GM19372 (cell line): ENCODE measurements around the gene EBI3.
"Not testable (repeated sequence)": the region's sequence is repeated elsewhere in the genome, so short reads cannot be mapped to it uniquely, and the experiment has no call there.

Source experiments
- ATAC-seq: cut with Tn5 transposase; IDR thresholded peaks from one replicate; pipeline ENCODE4 v1.9.1; 2021; ENCODE audit warnings: mild to moderate bottlenecking, low read depth, moderate library complexity; ENCODE audit not compliant: unreplicated experiment

Gene EBI3

DNA sequence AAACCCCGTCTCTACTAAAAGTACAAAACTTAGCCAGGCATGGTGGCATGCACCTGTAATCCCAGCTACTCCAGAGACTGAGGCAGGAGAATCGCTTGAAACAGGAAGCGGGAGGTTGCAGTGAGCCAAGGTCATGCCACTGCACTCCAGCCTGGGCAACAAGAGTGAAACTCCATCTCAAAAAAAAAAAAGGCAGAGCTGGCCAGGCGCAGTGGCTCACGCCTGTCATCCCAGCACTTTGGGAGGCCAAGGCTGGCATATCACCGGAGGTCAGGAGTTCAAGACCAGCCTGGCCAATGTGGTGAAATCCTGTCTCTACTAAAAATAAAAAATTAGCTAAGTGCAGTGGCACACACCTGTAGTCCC lies 45.0 kb downstream of the EBI3 start:
- not testable (repeated sequence) for ATAC-seq

DNA sequence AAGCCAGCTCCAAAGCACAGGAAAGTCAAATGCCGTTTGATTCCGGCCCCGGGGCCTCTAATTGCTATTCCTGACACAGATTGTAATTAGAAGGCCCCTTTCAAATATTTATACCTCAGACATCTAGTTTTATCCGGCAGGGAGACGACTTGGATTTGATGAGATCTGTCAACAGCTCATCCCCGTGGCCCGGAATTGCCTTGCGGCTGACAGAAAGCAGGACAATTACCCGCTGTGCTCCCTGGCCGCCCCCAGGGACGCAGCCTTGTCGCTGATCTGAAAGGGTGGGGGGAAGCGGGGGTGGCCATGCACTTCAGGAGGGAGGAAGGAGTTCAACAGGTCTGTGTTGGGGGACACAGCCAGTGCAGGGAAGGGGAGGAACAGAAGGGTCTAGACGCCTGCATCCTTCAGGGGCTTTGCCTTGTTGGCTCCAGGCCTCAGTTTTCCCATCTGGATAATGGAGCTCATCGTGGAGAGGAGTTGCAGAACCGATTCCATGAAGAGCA lies 47.9 kb downstream of the EBI3 start:
- ATAC-seq: no peak

DNA sequence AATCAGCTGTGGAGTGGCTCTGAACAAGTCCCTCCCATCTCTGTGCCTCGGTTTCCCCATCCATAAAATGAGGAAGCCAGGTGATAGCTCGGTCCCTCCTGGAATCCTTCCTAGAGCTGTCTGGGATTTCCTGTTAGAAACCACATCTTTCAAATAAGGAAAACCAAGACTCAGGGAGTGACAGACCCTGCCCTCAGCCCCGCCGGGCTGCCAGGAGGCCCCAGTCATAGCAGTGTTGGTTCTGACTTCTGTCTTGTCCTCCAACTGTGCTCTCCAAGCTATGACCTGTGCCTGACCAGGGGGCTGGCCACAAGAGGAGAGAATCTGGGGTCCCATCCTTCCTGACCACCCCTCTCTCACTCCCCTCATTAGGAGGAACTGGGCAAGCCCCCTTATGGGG lies 48.7 kb downstream of the EBI3 start:
- ATAC-seq: no peak

DNA sequence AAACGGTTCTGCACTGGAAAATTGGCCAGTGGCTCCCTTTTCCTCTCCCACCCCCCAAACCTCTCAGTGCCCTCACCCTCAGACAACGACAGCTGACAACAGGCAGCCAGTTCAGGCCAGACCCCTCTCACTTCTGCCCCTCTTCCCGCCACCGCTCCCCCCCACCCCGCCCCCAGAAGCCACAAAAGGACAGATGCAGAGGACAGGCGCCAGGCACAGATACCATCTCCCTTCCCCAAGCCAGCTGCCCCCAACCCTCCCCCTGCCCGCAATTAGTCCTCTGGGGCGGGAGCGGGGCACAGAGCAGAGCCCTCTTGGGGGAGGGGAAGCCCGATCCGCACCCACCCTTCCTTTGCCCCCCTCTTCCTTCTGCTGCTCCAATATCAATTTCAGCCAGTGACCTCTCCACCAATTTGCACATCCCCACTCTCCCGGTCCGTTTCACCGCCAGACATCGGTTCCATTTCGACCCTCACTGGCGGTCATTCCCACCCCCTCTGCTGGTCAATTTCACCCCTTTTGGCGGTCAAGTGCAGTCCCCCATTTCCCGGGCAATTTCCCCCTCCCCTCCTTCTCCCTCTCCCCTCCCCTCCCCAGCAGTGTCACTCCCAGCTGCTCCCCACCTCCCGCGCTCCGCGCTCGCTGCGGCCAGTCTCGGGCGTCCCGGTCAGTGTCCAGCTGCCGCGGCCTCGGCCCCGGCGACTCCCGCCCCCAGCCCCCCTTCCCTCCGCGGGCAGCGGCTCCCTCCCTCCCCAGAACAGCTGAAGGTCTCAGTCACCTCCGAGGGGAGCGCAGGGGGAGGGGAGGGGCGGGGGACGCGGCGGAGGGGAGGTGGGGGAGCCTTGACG lies 49.3 kb downstream of the EBI3 start, which contains the start of gene SHD:
SHD (plus strand) TSS at position 848 of the 848 bp plus-strand sequence. CDS start 798 bp downstream, outside the sequence.
- ATAC-seq: no peak

DNA sequence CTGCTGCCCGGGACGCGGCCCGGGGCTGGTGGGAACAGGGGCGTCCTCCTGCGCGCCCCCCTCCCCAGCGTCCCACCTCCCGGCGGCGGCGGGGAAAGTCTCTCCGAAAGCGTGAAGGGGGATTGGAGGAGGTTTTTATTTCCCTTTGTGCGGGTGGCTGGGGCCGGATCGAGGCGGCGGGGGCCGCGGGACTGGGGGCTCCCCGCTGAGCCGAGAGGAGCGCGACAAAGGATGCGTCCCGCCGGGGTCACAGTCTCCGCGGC lies 49.9 kb downstream of the EBI3 start:
- ATAC-seq: no peak

GRCh38 chr19:4279530-4280422 lies 50.5 kb downstream of the EBI3 start:
- no peak for ATAC-seq

DNA sequence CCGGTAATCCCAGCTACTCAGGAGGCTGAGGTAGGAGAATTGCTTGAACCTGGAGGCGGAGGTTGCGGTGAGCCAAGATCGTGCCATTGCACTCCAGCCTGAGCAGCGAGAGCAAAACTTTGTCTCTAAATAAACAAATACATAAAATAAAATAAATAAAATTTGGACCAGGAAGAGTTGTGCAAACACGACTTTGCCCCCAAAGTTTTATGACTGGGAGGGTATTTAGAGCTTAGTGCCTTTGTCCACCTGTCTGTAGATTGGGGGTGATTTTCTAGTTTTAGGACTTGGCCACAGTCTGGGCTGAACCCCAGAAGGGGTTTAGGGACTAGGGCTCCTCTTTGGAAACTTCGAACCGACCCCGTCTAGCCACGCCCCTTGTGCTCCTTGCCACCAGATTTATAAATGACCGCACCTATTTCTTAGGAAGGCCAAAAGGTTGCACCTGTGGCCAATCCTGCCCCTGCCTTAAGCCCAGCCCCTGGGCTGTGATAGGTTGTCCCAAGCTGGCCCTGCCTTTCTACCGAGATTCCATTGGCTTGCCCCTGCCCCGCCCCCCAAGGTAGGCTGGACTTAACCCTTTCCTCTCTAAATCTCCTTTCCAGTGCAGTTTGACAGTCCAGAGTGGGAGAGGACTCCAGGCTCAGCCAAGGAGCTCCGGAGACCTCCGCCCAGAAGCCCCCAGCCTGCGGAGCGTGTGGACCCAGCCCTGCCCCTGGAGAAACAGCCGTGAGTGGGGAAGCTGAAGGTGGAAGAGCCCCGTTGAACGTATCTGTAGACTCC lies 55.0 kb downstream of the EBI3 start:
- ATAC-seq: no peak

- ATAC-seq: no peak
These were observed 55.7 kb downstream of the EBI3 start for GRCh38 chr19:4284974-4285373.

DNA sequence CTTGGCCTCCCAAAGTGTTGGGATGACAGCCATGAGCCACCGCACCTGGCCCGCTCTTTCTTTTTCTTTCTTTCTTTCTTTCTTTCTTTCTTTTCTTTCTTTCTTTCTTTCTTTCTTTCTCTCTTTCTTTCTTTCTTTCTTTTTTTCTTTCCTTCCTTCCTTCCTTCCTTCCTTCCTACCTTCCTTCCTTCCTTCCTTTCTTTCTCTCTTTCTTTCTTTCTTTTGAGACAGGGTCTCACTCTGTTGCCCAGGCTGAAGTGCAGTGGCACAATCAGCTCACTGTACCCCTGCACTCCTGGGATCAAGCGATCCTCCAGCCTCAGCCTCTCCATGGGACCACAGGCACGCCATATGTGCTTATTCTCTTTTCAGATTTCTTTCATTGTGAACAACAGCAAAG lies 56.8 kb downstream of the EBI3 start:
- ATAC-seq: not testable (repeated sequence)
